ENCODE results near the gene SHOX. TPM values are rescaled to one million over a fixed set of nuclear protein-coding genes. Genes with fewer than 3 reads are reported as not detected.
A peak's percentile ranks its signal among the peaks of the same experiment; 100 is the strongest.

The SHOX gene
- total RNA-seq, 1 experiment from 2014 or later: 0.24 TPM

DNA sequence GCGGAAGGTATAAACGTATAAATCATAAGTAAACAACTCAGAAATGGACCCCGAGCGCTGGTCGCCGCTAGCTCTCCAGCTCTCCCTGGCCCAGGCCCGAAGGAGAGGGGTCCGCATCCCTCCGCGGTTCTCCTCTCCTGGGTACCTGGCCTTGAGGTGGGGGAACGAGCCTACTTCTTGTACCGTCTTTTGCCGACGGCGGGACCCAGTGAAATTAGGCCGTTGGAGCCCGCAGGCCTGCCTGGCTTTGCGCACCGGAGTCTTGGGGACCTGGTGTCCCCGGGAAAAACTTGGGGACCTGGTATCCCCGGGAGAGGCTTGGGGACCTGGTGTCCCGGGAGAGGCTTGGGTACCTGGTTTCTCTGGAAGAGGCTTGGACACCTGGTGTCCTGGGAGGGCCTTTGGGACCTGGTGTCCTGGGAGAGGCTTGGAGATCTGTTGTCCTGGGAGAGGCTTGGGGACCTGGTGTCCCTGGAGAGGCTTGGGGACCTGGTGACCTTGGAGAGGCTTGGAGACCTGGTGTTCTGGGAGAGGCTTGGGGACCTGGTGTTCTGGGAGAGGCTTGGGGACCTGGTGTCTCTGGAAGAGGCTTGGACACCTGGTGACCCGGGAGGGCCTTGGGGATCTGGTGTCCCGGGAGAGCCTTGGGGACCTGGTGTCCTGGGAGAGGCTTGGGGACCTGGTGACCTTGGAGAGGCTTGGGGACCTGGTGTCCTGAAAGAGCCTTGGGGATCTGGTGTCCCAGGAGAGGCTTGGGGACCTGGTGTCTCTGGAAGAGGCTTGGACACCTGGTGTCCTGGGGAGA lies 12.0 kb downstream of the SHOX start:
- H3K27ac Mint-ChIP-seq: no peak overlapping the region
- Histone ChIP-seq H4K8ac (replicated peaks; ENCODE audit: insufficient read length, low read depth, low read length) (no peak overlapping the region), H2AK5ac (ENCODE audit: insufficient read length, low read length) (no peak overlapping the region), H3K4ac (ENCODE audit: low read depth, low read length) (no peak overlapping the region), H3K27ac (ENCODE audit: insufficient read length, low read depth, low read length) (no peak overlapping the region), H4K91ac (ENCODE audit: insufficient read length, low read depth, low read length) (no peak overlapping the region), H3K9ac (ENCODE audit: extremely low read depth, insufficient read length, low read length) (no peak overlapping the region), H3K79me2 (ENCODE audit: insufficient read depth, low read length) (no peaks in the 10 kb centered on the region), H3K18ac (ENCODE audit: insufficient read length, low read depth, low read length) (no peak overlapping the region), H3K23me2 (ENCODE audit: insufficient read length, low read depth, low read length, poor library complexity, severe bottlenecking) (peaks cover 14% of the 10 kb centered on the region), H2BK12ac (ENCODE audit: insufficient read length, low read depth, low read length) (no peak overlapping the region), H4K20me1 (ENCODE audit: control insufficient read depth, insufficient read depth, insufficient read length) (no peaks in the 10 kb centered on the region), H4K5ac (ENCODE audit: insufficient read length, low read depth, low read length) (no peak overlapping the region), H3K4me1 (ENCODE audit: insufficient read depth, low read length) (peaks cover 7% of the 10 kb centered on the region; the same call in 1 of the 2 replicates), H2BK15ac (ENCODE audit: low read depth, low read length) (no peak overlapping the region), H3K14ac (ENCODE audit: insufficient read depth, low read length) (no peak overlapping the region), H3K4me2 (ENCODE audit: insufficient read depth, insufficient read length, low read length) (no peak overlapping the region), H3K79me1 (ENCODE audit: insufficient read depth, low read depth, low read length, poor library complexity, severe bottlenecking) (no peaks in the 10 kb centered on the region), H3K27me3 (ENCODE audit: insufficient read depth, low read length) (peaks cover 85% of the 10 kb centered on the region), H2BK120ac (ENCODE audit: low read depth, low read length, poor library complexity, severe bottlenecking) (no peak overlapping the region), H3K56ac (ENCODE audit: insufficient read length, low read depth, low read length) (no peak overlapping the region), H3K23ac (ENCODE audit: insufficient read length, low read depth, low read length) (no peak overlapping the region), H2BK20ac (ENCODE audit: low read depth, low read length, poor library complexity, severe bottlenecking) (no peak overlapping the region), H3T11ph (ENCODE audit: low read length) (no peak overlapping the region), H2AFZ (ENCODE audit: low read length) (no peak overlapping the region), H3K9me3 (ENCODE audit: control insufficient read depth, low read depth, low read length) (no peaks in the 10 kb centered on the region), H2BK5ac (ENCODE audit: insufficient read length, low read length) (no peak overlapping the region)
- no peak for DNase-seq
- H3K27me3 Mint-ChIP-seq (ENCODE audit: low read depth): peaks cover 93% of the 10 kb centered on the region
- H3K4me3 Mint-ChIP-seq: peak overlapping the region in 1 of 2 experiments; percentile 64; a peak in 2 of 5 replicates
- peaks cover 23 to 47% of the 10 kb centered on the region in 2 experiments for H3K4me1 Mint-ChIP-seq
- TF ChIP-seq CTCF (conservative IDR thresholded peaks at IDR 0.05): no peak
- WGBS (ENCODE audit: extremely low coverage, insufficient read length, low lambda C conversion rate): no CpG with 5 or more reads among the region's 24 CpGs
- H3K36me3 Mint-ChIP-seq (ENCODE audit: insufficient read depth in 1 of 3, low read depth in 3 of 3): peaks cover 0 to 5% (median 0%) of the 10 kb centered on the region in 3 experiments; a peak in 2 of 7 replicates
- peaks cover 7 to 15% of the 10 kb centered on the region in 2 experiments; a peak in 4 of 5 replicates for H3K9me3 Mint-ChIP-seq
